GM19099 (cell line): ENCODE measurements around the gene ZNF200.

ENCODE experiments used
- POLR2A ChIP-seq: IDR thresholded peaks from 3 replicates; pipeline ENCODE4 v1.6.1; 2011; ENCODE audit warnings: low read depth; ENCODE audit not compliant: insufficient read length; ENCODE audit errors: extremely low read depth

The ZNF200 gene

GRCh38 chr16:3234857-3235561, at the start of gene ZNF200:
ZNF200 (minus strand) TSS chr16:3235158; CDS start chr16:3233755, 1,403 bp downstream.
- TF ChIP-seq POLR2A: peak; percentile 88

- no peak for TF ChIP-seq POLR2A
Measured at GRCh38 chr16:3283543-3284447, 48.8 kb upstream of the ZNF200 start.

- TF ChIP-seq POLR2A: peak; percentile 64
Measured at GRCh38 chr16:3282730-3283542, 48.0 kb upstream of the ZNF200 start, which contains the start of gene ZNF263. ZNF263 (plus strand) TSS chr16:3283491; CDS start chr16:3283819, 328 bp downstream.

- no peak for TF ChIP-seq POLR2A
Measured at GRCh38 chr16:3282103-3282729, 47.3 kb upstream of the ZNF200 start.

- no peak for TF ChIP-seq POLR2A
Measured at GRCh38 chr16:3281222-3281820, 46.4 kb upstream of the ZNF200 start.

- no peak for TF ChIP-seq POLR2A
Measured at GRCh38 chr16:3276679-3277078, 41.7 kb upstream of the ZNF200 start.

- no peak for TF ChIP-seq POLR2A
Measured at GRCh38 chr16:3274947-3275346, 40.0 kb upstream of the ZNF200 start.

GRCh38 chr16:3274490-3274889, 39.5 kb upstream of the ZNF200 start:
- no peak for TF ChIP-seq POLR2A

- TF ChIP-seq POLR2A: no peak
Measured at GRCh38 chr16:3268294-3268693, 33.3 kb upstream of the ZNF200 start.

- no peak for TF ChIP-seq POLR2A
Measured at GRCh38 chr16:3266873-3267537, 32.0 kb upstream of the ZNF200 start.

- TF ChIP-seq POLR2A: peak; percentile 88
Measured at GRCh38 chr16:3264137-3265036, 29.4 kb upstream of the ZNF200 start.

GRCh38 chr16:3262517-3262916, 27.6 kb upstream of the ZNF200 start:
- no peak for TF ChIP-seq POLR2A

- no peak for TF ChIP-seq POLR2A
Measured at GRCh38 chr16:3259836-3260235, 24.9 kb upstream of the ZNF200 start.
